ENCODE measurements around the gene EXOG.

The EXOG gene

DNA sequence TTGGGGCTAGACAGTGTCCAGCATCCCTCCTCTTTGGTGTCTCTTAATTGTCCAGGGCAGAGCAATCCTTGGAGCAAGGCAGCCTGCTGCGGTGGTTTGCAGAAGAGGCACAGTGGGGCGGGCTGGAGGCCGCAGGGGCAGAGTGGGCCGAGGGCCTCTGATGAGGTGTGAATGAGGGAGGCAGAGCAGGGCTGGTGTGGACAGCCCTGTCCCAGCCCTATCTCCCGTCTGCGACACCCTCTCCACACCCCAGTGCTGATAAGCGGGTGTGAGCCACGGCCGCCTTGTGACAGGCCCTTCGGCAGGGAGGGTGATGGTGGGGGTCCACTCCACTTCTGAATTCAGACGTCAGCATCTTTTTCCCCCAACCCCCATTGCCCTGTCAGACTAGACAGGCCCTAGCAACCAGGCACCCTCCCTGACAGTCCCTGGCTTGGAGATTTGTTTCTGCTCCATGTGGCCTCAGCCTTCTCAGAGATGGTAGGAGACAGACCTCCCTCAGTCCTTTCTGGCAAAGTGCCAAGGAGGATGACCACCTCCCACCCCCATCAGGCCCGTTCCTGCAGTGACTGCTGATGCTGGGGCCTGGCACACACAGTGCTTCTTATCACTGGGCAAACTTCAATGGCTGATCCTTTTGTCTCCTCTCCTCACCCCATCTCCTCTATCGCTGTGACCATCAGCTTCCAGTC lies 37.3 kb downstream of the EXOG start:
- TF ChIP-seq, protein P1, sequence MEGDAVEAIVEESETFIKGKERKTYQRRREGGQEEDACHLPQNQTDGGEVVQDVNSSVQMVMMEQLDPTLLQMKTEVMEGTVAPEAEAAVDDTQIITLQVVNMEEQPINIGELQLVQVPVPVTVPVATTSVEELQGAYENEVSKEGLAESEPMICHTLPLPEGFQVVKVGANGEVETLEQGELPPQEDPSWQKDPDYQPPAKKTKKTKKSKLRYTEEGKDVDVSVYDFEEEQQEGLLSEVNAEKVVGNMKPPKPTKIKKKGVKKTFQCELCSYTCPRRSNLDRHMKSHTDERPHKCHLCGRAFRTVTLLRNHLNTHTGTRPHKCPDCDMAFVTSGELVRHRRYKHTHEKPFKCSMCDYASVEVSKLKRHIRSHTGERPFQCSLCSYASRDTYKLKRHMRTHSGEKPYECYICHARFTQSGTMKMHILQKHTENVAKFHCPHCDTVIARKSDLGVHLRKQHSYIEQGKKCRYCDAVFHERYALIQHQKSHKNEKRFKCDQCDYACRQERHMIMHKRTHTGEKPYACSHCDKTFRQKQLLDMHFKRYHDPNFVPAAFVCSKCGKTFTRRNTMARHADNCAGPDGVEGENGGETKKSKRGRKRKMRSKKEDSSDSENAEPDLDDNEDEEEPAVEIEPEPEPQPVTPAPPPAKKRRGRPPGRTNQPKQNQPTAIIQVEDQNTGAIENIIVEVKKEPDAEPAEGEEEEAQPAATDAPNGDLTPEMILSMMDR (IDR thresholded peaks at IDR 0.05; ENCODE audit: insufficient read depth, low read depth, low read length, missing control alignments): no peak
- DNase-seq (ENCODE audit: low read depth): no peak

DNA sequence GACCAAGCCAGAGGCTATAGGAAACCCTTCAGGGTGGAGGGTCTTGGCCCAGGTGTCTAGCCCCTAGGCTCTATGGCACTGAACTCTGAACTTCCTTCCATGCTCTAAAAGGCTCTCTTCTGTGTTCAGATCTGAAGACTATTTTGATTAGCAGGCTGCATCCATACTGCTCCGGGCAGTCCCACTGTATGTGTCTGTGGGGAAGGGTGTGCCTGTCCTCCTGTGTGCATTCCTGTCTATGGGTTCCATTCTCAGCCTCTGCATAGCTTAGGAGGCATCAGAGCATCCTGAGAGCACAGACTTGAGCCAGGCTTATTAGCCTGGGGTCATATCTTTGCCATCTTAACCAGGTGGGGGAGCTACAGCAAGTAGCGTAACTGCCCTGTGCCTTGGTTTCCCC lies 38.0 kb downstream of the EXOG start:
- no peak overlapping the region for H3K4me3 ChIP-seq (ENCODE audit: low read length)
- no peak for DNase-seq (ENCODE audit: low read depth)
- TF ChIP-seq, protein P1 (IDR thresholded peaks at IDR 0.05; ENCODE audit: insufficient read depth, low read depth, low read length, missing control alignments): no peak

More for the DNA sequence above, 37.3 kb downstream of the EXOG start:
- no peak overlapping the region for H3K4me3 ChIP-seq (ENCODE audit: low read length)

DNA sequence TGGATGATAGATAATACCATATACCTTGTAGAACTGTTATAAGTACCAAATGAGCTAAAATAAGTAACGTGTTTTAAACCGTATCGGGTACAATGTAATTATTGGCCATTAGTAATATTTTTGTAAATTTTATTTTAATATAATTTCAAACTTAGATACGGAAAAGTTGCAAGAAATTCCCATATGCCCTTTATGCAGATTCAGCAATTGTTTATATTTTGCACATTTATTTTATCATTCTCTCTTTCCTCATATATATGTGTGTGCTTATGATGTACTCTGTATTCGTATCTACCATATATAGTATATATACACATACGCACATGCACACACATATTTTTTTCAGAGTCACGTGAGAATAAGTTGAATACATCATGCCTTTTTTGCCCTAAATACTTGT lies 38.5 kb downstream of the EXOG start:
- no peak overlapping the region for H3K4me3 ChIP-seq (ENCODE audit: low read length)
- DNase-seq (ENCODE audit: low read depth): no peak
- TF ChIP-seq, protein P1 (IDR thresholded peaks at IDR 0.05; ENCODE audit: insufficient read depth, low read depth, low read length, missing control alignments): no peak

DNA sequence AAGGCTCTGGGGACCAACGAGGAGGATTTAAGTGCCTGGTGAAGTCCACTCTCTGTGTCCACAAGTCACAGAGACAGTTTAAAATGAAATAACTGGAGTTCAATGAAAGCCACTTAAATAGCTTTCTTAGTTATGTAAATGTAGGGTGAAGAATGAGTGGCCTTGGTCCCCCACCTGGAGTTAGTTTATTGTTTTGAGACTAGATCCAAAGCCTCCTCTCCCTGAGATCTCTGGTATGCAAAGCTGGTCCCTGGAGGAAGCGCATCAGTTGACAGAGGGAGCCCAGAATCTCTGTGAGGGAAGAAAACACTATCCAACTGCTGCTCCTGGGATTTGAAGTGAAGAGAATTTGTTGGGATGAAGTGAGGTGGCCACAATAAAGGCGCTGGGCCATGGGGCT lies 40.5 kb downstream of the EXOG start:
- no peak for DNase-seq (ENCODE audit: low read depth)
- TF ChIP-seq, protein P1 (IDR thresholded peaks at IDR 0.05; ENCODE audit: insufficient read depth, low read depth, low read length, missing control alignments): no peak
- no peak overlapping the region for H3K4me3 ChIP-seq (ENCODE audit: low read length)

DNA sequence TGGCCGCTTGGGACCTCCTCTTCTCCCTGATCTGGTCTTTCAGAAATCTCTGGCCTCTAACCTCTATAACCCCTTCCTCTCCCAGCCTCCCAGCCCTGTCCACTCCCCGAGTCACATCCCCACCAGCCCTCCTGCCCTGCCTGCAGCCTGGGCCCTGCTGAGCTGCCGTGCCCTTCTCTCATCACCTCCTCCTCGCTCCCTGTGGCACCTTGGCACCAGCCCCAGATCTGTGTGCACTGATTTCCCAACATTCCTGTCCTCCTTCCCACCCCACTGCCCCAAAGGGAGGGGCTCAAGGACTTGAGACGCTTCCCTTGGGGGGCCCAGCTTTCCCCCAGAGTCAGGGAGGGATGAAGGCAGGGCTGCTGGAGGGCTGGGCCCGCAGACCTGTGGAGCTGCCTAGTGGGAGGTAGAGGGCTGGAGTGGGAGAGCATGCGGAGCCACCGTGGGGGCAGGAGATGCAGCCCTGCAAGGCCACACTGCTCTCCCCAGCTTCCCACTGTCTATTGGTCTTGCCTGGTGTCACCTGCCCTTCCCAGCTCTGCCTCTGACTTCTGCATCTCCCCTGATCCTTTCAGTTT lies 42.7 kb downstream of the EXOG start:
- TF ChIP-seq, protein P1 (IDR thresholded peaks at IDR 0.05; ENCODE audit: insufficient read depth, low read depth, low read length, missing control alignments): no peak
- no peak for DNase-seq (ENCODE audit: low read depth)
- H3K4me3 ChIP-seq (ENCODE audit: low read length): no peak overlapping the region

DNA sequence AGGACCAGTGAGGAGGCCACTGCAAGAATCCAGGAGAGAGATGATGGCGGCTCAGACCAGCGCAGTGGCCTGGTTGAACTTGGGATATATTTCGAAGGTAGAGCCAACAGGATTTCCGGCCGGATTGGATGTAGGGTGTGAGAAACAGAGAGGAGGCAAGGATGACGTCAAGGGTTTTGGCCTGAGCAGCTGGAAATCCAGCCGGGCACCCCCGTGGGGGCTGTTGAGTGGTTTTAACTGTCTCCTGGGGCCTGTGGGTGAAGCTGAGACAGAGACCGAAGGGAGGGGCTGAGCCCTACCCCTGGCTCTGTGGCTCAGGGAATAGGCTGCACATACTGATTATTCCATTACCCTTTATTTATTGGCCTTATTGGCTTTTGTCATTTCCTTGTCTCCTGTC lies 45.7 kb downstream of the EXOG start:
- TF ChIP-seq, protein P1 (IDR thresholded peaks at IDR 0.05; ENCODE audit: insufficient read depth, low read depth, low read length, missing control alignments): no peak
- DNase-seq (ENCODE audit: low read depth): no peak
- H3K4me3 ChIP-seq (ENCODE audit: low read length): no peak overlapping the region

Measured in epithelial cell of esophagus (primary cell).